ENCODE measurements around the gene DIP2C. TPM values are rescaled to one million over a fixed set of nuclear protein-coding genes. Genes with fewer than 3 reads are reported as not detected.

The DIP2C gene
- polyA plus RNA-seq, 1 of the 3 experiments (the other 2 are of a cell fraction), result 8.7 TPM

DNA sequence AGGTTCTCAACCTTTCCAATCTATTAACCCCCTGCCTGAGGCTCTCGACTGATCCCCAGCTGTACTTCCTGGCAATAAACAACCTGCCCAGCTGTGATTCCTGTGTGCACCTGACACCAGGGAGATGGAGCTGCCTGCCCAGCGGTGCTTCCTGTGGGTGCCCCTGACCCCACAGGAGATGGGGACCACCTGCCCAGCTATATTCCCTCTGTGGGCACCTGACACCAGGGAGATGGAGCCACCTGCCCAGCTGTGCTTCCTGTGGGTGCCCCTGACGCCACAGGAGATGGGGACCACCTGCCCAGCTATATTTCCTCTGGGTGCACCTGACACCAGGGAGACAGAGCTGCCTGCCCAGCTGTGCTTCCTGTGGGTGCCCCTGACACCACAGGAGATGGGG lies 184.0 kb downstream of the DIP2C start:
- Histone ChIP-seq H2AFZ (ENCODE audit: low read depth) (no peak overlapping the region), H3K9me3 (no peaks in the 10 kb centered on the region), H4K20me1 (ENCODE audit: insufficient read depth) (peaks cover 60% of the 10 kb centered on the region), H3K4me1 (ENCODE audit: control insufficient read depth in 1 of 2, insufficient read depth in 2 of 2, low read depth in 1 of 2, low read length in 1 of 2) (peaks cover 3 to 11% of the 10 kb centered on the region in 2 experiments; a peak in 3 of 4 replicates), H3K4me2 (no peak overlapping the region), H3K27me3 (ENCODE audit: insufficient read depth) (no peaks in the 10 kb centered on the region), H3K27ac (ENCODE audit: low read depth in 2 of 2, low read length in 1 of 2) (no peak overlapping the region), H3F3A (replicated peaks; ENCODE audit: insufficient read depth) (peaks cover 5% of the 10 kb centered on the region), H3K4me3 (ENCODE audit: low read depth in 2 of 2, low read length in 1 of 2) (no peak overlapping the region), H3K79me2 (ENCODE audit: insufficient read depth) (peaks cover 41% of the 10 kb centered on the region), H3K9me2 (no peaks in the 10 kb centered on the region), H3K36me3 (replicated peaks in 1 of 2; ENCODE audit: control insufficient read depth in 1 of 2, insufficient read depth in 2 of 2, low read length in 1 of 2) (peaks cover 3% of the 10 kb centered on the region in 2 experiments), H3K9ac (no peak overlapping the region)
- DNase-seq, result no peak
- POLR2A ChIA-PET, result no interaction called here
- WGBS (ENCODE audit: low lambda C conversion rate), result 100% methylated on average over 2 of the region's 3 CpGs
- TF ChIP-seq TEAD4 (IDR thresholded peaks at IDR 0.05; ENCODE audit: borderline replicate concordance, insufficient read depth), result no peak
- TF ChIP-seq, protein P1, sequence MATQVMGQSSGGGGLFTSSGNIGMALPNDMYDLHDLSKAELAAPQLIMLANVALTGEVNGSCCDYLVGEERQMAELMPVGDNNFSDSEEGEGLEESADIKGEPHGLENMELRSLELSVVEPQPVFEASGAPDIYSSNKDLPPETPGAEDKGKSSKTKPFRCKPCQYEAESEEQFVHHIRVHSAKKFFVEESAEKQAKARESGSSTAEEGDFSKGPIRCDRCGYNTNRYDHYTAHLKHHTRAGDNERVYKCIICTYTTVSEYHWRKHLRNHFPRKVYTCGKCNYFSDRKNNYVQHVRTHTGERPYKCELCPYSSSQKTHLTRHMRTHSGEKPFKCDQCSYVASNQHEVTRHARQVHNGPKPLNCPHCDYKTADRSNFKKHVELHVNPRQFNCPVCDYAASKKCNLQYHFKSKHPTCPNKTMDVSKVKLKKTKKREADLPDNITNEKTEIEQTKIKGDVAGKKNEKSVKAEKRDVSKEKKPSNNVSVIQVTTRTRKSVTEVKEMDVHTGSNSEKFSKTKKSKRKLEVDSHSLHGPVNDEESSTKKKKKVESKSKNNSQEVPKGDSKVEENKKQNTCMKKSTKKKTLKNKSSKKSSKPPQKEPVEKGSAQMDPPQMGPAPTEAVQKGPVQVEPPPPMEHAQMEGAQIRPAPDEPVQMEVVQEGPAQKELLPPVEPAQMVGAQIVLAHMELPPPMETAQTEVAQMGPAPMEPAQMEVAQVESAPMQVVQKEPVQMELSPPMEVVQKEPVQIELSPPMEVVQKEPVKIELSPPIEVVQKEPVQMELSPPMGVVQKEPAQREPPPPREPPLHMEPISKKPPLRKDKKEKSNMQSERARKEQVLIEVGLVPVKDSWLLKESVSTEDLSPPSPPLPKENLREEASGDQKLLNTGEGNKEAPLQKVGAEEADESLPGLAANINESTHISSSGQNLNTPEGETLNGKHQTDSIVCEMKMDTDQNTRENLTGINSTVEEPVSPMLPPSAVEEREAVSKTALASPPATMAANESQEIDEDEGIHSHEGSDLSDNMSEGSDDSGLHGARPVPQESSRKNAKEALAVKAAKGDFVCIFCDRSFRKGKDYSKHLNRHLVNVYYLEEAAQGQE (IDR thresholded peaks at IDR 0.05; ENCODE audit: low read depth, low read length), result no peak
- TF ChIP-seq, protein P2, sequence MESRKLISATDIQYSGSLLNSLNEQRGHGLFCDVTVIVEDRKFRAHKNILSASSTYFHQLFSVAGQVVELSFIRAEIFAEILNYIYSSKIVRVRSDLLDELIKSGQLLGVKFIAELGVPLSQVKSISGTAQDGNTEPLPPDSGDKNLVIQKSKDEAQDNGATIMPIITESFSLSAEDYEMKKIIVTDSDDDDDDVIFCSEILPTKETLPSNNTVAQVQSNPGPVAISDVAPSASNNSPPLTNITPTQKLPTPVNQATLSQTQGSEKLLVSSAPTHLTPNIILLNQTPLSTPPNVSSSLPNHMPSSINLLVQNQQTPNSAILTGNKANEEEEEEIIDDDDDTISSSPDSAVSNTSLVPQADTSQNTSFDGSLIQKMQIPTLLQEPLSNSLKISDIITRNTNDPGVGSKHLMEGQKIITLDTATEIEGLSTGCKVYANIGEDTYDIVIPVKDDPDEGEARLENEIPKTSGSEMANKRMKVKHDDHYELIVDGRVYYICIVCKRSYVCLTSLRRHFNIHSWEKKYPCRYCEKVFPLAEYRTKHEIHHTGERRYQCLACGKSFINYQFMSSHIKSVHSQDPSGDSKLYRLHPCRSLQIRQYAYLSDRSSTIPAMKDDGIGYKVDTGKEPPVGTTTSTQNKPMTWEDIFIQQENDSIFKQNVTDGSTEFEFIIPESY (IDR thresholded peaks at IDR 0.05; ENCODE audit: borderline replicate concordance, low read depth), result no peak
- TF ChIP-seq TAF1 (IDR thresholded peaks at IDR 0.05; ENCODE audit: borderline replicate concordance, low read depth, low read length), result no peak
- TF ChIP-seq, protein P3, sequence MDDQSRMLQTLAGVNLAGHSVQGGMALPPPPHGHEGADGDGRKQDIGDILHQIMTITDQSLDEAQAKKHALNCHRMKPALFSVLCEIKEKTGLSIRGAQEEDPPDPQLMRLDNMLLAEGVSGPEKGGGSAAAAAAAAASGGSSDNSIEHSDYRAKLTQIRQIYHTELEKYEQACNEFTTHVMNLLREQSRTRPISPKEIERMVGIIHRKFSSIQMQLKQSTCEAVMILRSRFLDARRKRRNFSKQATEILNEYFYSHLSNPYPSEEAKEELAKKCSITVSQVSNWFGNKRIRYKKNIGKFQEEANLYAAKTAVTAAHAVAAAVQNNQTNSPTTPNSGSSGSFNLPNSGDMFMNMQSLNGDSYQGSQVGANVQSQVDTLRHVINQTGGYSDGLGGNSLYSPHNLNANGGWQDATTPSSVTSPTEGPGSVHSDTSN (IDR thresholded peaks at IDR 0.05), result no peak
- no peak for TF ChIP-seq GABPA (IDR thresholded peaks at IDR 0.05; ENCODE audit: low read depth)
- no peak for TF ChIP-seq YY1 (IDR thresholded peaks at IDR 0.05; ENCODE audit: low read depth)
- TF ChIP-seq EZH2phosphoT487 (IDR thresholded peaks at IDR 0.05; ENCODE audit: borderline replicate concordance, low read depth), result no peak
- TF ChIP-seq, protein P4, sequence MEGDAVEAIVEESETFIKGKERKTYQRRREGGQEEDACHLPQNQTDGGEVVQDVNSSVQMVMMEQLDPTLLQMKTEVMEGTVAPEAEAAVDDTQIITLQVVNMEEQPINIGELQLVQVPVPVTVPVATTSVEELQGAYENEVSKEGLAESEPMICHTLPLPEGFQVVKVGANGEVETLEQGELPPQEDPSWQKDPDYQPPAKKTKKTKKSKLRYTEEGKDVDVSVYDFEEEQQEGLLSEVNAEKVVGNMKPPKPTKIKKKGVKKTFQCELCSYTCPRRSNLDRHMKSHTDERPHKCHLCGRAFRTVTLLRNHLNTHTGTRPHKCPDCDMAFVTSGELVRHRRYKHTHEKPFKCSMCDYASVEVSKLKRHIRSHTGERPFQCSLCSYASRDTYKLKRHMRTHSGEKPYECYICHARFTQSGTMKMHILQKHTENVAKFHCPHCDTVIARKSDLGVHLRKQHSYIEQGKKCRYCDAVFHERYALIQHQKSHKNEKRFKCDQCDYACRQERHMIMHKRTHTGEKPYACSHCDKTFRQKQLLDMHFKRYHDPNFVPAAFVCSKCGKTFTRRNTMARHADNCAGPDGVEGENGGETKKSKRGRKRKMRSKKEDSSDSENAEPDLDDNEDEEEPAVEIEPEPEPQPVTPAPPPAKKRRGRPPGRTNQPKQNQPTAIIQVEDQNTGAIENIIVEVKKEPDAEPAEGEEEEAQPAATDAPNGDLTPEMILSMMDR (IDR thresholded peaks at IDR 0.05), result no peak
- no peak for TF ChIP-seq POLR2AphosphoS5 (IDR thresholded peaks at IDR 0.05; ENCODE audit: low read depth, low read length)
- CTCF ChIA-PET, result interaction anchor here (1.6 to 1.7 kb wide), 2 partner anchors 284 to 305 kb away, joined by 4 to 13 read pairs; no protein-coding TSS in a partner anchor
